WI38 (cell line): ENCODE measurements around the gene TEK.

Experiments used
- H3K4me3 ChIP-seq: 2 replicates; pipeline ENCODE4 v1.5.1; 2011; ENCODE audit warnings: low read depth, mild to moderate bottlenecking, control low read depth, low read length
- CTCF ChIP-seq: IDR thresholded peaks from 2 replicates; pipeline ENCODE4 v1.5.1; 2012; ENCODE audit warnings: low read depth, mild to moderate bottlenecking, control low read depth, low read length

Gene TEK

GRCh38 chr9:27157736-27158135 lies 48.7 kb downstream of the TEK start:
- H3K4me3 ChIP-seq, result no peak overlapping the region
- no peak for TF ChIP-seq CTCF

GRCh38 chr9:27160636-27161035 lies 51.6 kb downstream of the TEK start:
- TF ChIP-seq CTCF, result no peak
- no peak overlapping the region for H3K4me3 ChIP-seq

GRCh38 chr9:27162045-27162444 lies 53.0 kb downstream of the TEK start:
- TF ChIP-seq CTCF, result no peak
- H3K4me3 ChIP-seq, result no peak overlapping the region

GRCh38 chr9:27165068-27165467 lies 56.0 kb downstream of the TEK start:
- no peak overlapping the region for H3K4me3 ChIP-seq
- no peak for TF ChIP-seq CTCF

- H3K4me3 ChIP-seq, result no peak overlapping the region
- TF ChIP-seq CTCF, result no peak
These were observed 56.6 kb downstream of the TEK start for GRCh38 chr9:27165670-27166069.

- no peak overlapping the region for H3K4me3 ChIP-seq
- no peak for TF ChIP-seq CTCF
These were observed 59.5 kb downstream of the TEK start for GRCh38 chr9:27168496-27168895.

- no peak for TF ChIP-seq CTCF
- H3K4me3 ChIP-seq, result no peak overlapping the region
These were observed 59.9 kb downstream of the TEK start for GRCh38 chr9:27168951-27169350.
